Spinal cord (tissue), 10 donors: Measurements from ENCODE around the gene EPHA6. TPM values are rescaled to one million over a fixed set of nuclear protein-coding genes. Genes with fewer than 3 reads are reported as not detected.

ENCODE experiments used
- DNase-seq, 6 donors: peaks; one replicate each; pipeline versions ENCODE4 v3.0.0 to v3.0.0-alpha.2; 2013 to 2015; ENCODE audit warnings: low spot score in 6 of 6, low read depth in 4 of 6
- H3K27ac ChIP-seq: one replicate; pipeline ENCODE4 v1.5.1; 2013; ENCODE audit warnings: low read depth, low read length, control low read depth
- H3K27me3 ChIP-seq: one replicate; pipeline ENCODE4 v1.6.1; 2013; ENCODE audit warnings: low read length; ENCODE audit not compliant: control insufficient read depth, insufficient read depth
- H3K36me3 ChIP-seq: one replicate; pipeline ENCODE4 v1.6.1; 2013; ENCODE audit warnings: low read length; ENCODE audit not compliant: control insufficient read depth, insufficient read depth
- H3K4me1 ChIP-seq: one replicate; pipeline ENCODE4 v1.6.1; 2013; ENCODE audit warnings: low read length; ENCODE audit not compliant: control insufficient read depth, insufficient read depth
- H3K4me3 ChIP-seq: one replicate; pipeline ENCODE4 v1.5.1; 2013; ENCODE audit warnings: low read depth, low read length, control low read depth
- H3K9me3 ChIP-seq: one replicate; pipeline ENCODE4 v1.6.1; 2013; ENCODE audit warnings: low read length; ENCODE audit not compliant: control insufficient read depth, insufficient read depth
- WGBS: methylation state at CpG from one replicate; pipeline ENCODE4 v1.1.5; 2013; ENCODE audit warnings: missing lambda C conversion rate; ENCODE audit not compliant: insufficient coverage; 5-methylcytosine and 5-hydroxymethylcytosine counted together
- polyA plus RNA-seq, 2 donors: library from polyadenylated mRNA; unstranded; fragments of 120-200 nt; gene quantifications; one replicate each; pipeline ENCODE4 v1.2.1, GENCODE V29; 2013; ENCODE audit not compliant: insufficient read length in 2 of 2
- total RNA-seq, 2 donors: library from RNA; depleted of rRNA in 1 of 2; stranded (reverse); fragments of 120-200 nt in 1 of 2; fragments of >200 nt in 1 of 2; gene quantifications; one replicate each; pipeline versions ENCODE4 v1.2.3 to v1.2.4, GENCODE V29; 2013 to 2014
- donor health status: healthy.

The EPHA6 gene
- total and polyA plus RNA-seq, 4 donors, result 5.3 to 78.5 (median 16.0) TPM

- no peaks in the 10 kb centered on the region for H3K4me1 ChIP-seq
- no peak overlapping the region for H3K27ac ChIP-seq
- H3K9me3 ChIP-seq, result no peaks in the 10 kb centered on the region
- no peak overlapping the region for H3K4me3 ChIP-seq
- DNase-seq, result peak in 1 of 6 donors; percentile 24
- H3K27me3 ChIP-seq, result no peaks in the 10 kb centered on the region
- H3K36me3 ChIP-seq, result no peaks in the 10 kb centered on the region
Observed at GRCh38 chr3:97680210-97680609, 865.8 kb downstream of the EPHA6 start.

- no peaks in the 10 kb centered on the region for H3K27me3 ChIP-seq
- H3K4me1 ChIP-seq, result no peaks in the 10 kb centered on the region
- H3K36me3 ChIP-seq, result no peaks in the 10 kb centered on the region
Observed at GRCh38 chr3:97680696-97681095, 866.3 kb downstream of the EPHA6 start.

DNA sequence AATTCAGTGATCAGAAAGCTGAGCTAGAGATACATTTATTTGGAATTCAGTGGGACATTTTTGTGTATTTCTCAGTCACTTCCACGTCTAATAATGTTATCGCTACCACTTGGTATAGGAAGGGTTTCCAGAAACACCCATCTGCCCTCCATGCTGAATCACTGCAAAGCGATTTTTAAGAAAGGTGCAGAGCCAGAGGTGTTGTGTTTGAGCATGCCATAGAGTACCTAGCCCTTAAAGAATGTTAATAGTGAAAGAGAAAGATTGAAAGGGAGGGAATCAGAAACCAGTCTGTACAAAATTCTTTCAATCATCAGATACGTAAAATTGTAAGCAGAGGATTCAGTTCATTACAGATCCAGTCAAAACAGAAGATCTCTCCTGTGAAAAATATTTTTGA is 870.1 kb downstream of the EPHA6 start:
- WGBS, result 100% methylated on average over 1 of the region's 4 CpGs

More at GRCh38 chr3:97680696-97681095, 866.3 kb downstream of the EPHA6 start:
- DNase-seq, result no peak
- Histone ChIP-seq H3K27ac (no peak overlapping the region), H3K9me3 (no peaks in the 10 kb centered on the region), H3K4me3 (no peak overlapping the region)

DNA sequence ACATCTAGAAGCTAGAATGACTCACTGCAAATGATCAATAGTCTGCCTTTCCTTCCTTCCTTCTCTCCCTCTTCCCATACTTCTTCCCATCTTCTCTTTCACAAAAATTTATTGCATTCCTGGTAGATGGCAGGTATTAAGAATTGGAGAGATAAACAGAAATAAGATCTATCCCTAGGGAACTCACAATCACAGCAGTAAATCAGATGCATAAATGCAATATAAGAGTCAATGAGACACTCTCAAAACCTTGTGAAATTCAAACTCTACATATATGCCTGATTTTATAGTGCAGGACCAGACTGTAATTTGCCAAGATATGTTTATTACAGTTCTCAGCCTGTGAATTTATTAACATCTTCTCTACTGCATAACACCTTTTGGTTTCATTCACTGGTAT is 871.9 kb downstream of the EPHA6 start:
- Histone ChIP-seq H3K27ac (no peak overlapping the region), H3K36me3 (no peaks in the 10 kb centered on the region), H3K9me3 (no peaks in the 10 kb centered on the region), H3K4me1 (no peaks in the 10 kb centered on the region), H3K27me3 (no peaks in the 10 kb centered on the region), H3K4me3 (no peak overlapping the region)
- DNase-seq, result peak in 1 of 6 donors; percentile 22

More for the DNA sequence above, 870.1 kb downstream of the EPHA6 start:
- H3K27ac ChIP-seq, result no peak overlapping the region
- H3K36me3 ChIP-seq, result no peaks in the 10 kb centered on the region
- H3K4me3 ChIP-seq, result no peak overlapping the region
- H3K4me1 ChIP-seq, result no peaks in the 10 kb centered on the region
- no peak for DNase-seq
- H3K9me3 ChIP-seq, result no peaks in the 10 kb centered on the region
- H3K27me3 ChIP-seq, result no peaks in the 10 kb centered on the region

DNA sequence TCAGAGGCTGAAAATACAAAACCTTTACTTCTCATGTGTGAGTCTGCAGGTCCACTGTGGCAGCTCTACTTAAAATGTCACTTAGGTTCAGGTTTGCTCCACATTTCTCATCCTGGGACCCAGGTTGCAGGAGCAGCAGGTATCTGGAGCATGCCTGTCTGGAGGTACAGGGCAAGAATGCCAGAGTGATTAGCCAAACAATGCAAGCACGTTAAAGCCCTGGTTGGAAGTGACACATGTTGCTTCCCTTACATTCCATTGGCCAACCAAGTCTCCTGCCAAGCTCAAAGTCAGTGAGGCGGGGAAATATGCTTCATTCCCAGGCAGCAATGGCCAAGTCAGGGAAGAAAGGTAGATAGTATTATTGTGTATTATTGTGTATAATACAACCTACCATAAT is 873.3 kb downstream of the EPHA6 start:
- no peaks in the 10 kb centered on the region for H3K4me1 ChIP-seq
- DNase-seq, result no peak
- H3K4me3 ChIP-seq, result no peak overlapping the region
- H3K27me3 ChIP-seq, result no peaks in the 10 kb centered on the region
- H3K27ac ChIP-seq, result no peak overlapping the region
- 38% methylated on average over 1 of the region's 2 CpGs for WGBS
- no peaks in the 10 kb centered on the region for H3K9me3 ChIP-seq
- no peaks in the 10 kb centered on the region for H3K36me3 ChIP-seq

GRCh38 chr3:97689111-97689510 is 874.7 kb downstream of the EPHA6 start:
- Histone ChIP-seq H3K4me3 (no peak overlapping the region), H3K36me3 (no peaks in the 10 kb centered on the region), H3K27ac (no peak overlapping the region), H3K4me1 (no peaks in the 10 kb centered on the region), H3K27me3 (no peaks in the 10 kb centered on the region), H3K9me3 (no peaks in the 10 kb centered on the region)
- peak in 1 of 6 donors; percentile 12 for DNase-seq
- WGBS, result 100% methylated on average over 2 of the region's 4 CpGs

- H3K36me3 ChIP-seq, result no peaks in the 10 kb centered on the region
- no peak overlapping the region for H3K4me3 ChIP-seq
- no peaks in the 10 kb centered on the region for H3K9me3 ChIP-seq
- no peak for DNase-seq
- no peaks in the 10 kb centered on the region for H3K4me1 ChIP-seq
- H3K27ac ChIP-seq, result no peak overlapping the region
- no peaks in the 10 kb centered on the region for H3K27me3 ChIP-seq
Observed at GRCh38 chr3:97689962-97690361, 875.6 kb downstream of the EPHA6 start.

GRCh38 chr3:97691354-97691753 is 877.0 kb downstream of the EPHA6 start:
- Histone ChIP-seq H3K27ac (no peak overlapping the region), H3K9me3 (no peaks in the 10 kb centered on the region), H3K27me3 (no peaks in the 10 kb centered on the region), H3K36me3 (no peaks in the 10 kb centered on the region), H3K4me3 (no peak overlapping the region), H3K4me1 (no peaks in the 10 kb centered on the region)
- DNase-seq, result no peak
- WGBS, result no CpG with 5 or more reads among the region's 1 CpG

- H3K9me3 ChIP-seq, result no peaks in the 10 kb centered on the region
- WGBS, result no CpG with 5 or more reads among the region's 5 CpGs
Observed at GRCh38 chr3:97692389-97692788, 878.0 kb downstream of the EPHA6 start.

GRCh38 chr3:97692831-97693230 is 878.4 kb downstream of the EPHA6 start:
- WGBS, result 73% methylated on average over 2 of the region's 2 CpGs
- no peaks in the 10 kb centered on the region for H3K27me3 ChIP-seq

More at GRCh38 chr3:97692389-97692788, 878.0 kb downstream of the EPHA6 start:
- no peaks in the 10 kb centered on the region for H3K36me3 ChIP-seq
- no peak overlapping the region for H3K4me3 ChIP-seq
- no peaks in the 10 kb centered on the region for H3K4me1 ChIP-seq
- DNase-seq, result no peak
- no peak overlapping the region for H3K27ac ChIP-seq
- H3K27me3 ChIP-seq, result no peaks in the 10 kb centered on the region

More at GRCh38 chr3:97692831-97693230, 878.4 kb downstream of the EPHA6 start:
- no peak overlapping the region for H3K27ac ChIP-seq
- H3K4me3 ChIP-seq, result no peak overlapping the region
- H3K4me1 ChIP-seq, result no peaks in the 10 kb centered on the region
- DNase-seq, result no peak
- H3K9me3 ChIP-seq, result no peaks in the 10 kb centered on the region
- no peaks in the 10 kb centered on the region for H3K36me3 ChIP-seq
